Heart left ventricle (tissue), 13 donors: Measurements from ENCODE around the gene RBMS3.

Source experiments
- CTCF ChIP-seq, 12 donors: fragments of 200-600 bp; sonication (generic) in 4 of 12; IDR thresholded peaks; one replicate each; pipeline versions ENCODE4 v1.5.0 to v1.8.0; 2018 to 2022; ENCODE audit warnings: antibody characterized with exemption in 12 of 12, mild to moderate bottlenecking in 5 of 12
- POLR2A ChIP-seq, 2 donors: fragments of 450-650 bp; IDR thresholded peaks; one replicate each; pipeline ENCODE4 v1.6.1; 2017; ENCODE audit warnings: antibody characterized with exemption in 2 of 2, mild to moderate bottlenecking in 2 of 2, moderate library complexity in 2 of 2
- donor health status: ischemic (EF 13 %, LVEDD 7.1; RV severe dilation, severe dysfunction).
- donor health status: DM: no; HTN: yes; CAD: no.
- donor health status: DM: no; HTN: no; CAD: no.
- donor health status: ischemic (EF 25% LVEDD 6.9; RV normal size, moderate dysfunction).
- donor health status: ischemic (EF 25% LVEDD 5.7; RV mildly dilated, moderate dysfunction).
- donor health status: ischemic (EF 35%, LVEDD 5.7; RV mildly dilated, moderate dysfunction).
- donor health status: nonischemic (EF 11% LVEDD 7.7; RV severe dilation, severe dysfunction).
- donor health status: DM: yes; HTN: yes; CAD: no.
- donor health status: PGD.
- donor health status: ischemic (EF 29% LVEDD 5.4; RV normal size, mild dysfunction).
- donor health status: nonischemic (EF 23%, LVEDD 6.1; RV moderate dilation, normal function).

- TF ChIP-seq CTCF (IDR thresholded peaks at IDR 0.05) (no peak), POLR2A (IDR thresholded peaks at IDR 0.05) (no peak)
Observed at GRCh38 chr3:29506502-29506901, 225.6 kb downstream of the RBMS3 start.
